Ovary (tissue), 9 donors: ENCODE measurements around the gene BRD4. TPM values are rescaled to one million over a fixed set of nuclear protein-coding genes. Genes with fewer than 3 reads are reported as not detected.

ENCODE experiments used
- DNase-seq, 5 donors: peaks; one replicate each; pipeline ENCODE4 v3.0.0-alpha.2; 2019 to 2020
- H3K27ac ChIP-seq, 2 donors: fragments of 200-600 bp; one replicate each; pipeline versions ENCODE4 v1.5.1 to v1.8.0; 2019 to 2022
- H3K27me3 ChIP-seq: fragments of 200-600 bp; one replicate; pipeline ENCODE4 v1.8.0; 2022
- H3K36me3 ChIP-seq: fragments of 200-600 bp; sonication (generic); one replicate; pipeline ENCODE4 v1.5.1; 2019
- H3K4me1 ChIP-seq: one replicate; pipeline ENCODE4 v1.8.1; 2013; ENCODE audit warnings: mild to moderate bottlenecking, moderate library complexity; ENCODE audit not compliant: insufficient read depth
- H3K4me3 ChIP-seq: fragments of 200-600 bp; sonication (generic); one replicate; pipeline ENCODE4 v1.5.1; 2017
- H3K9me3 ChIP-seq, 2 donors: fragments of 200-600 bp in 1 of 2; sonication (generic) in 1 of 2; one replicate each; pipeline versions ENCODE4 v1.5.1 to v1.8.1; 2013 to 2019; ENCODE audit warnings: mild to moderate bottlenecking in 1 of 2, moderate library complexity in 1 of 2
- CTCF ChIP-seq, 3 donors: fragments of 450-650 bp in 2 of 3; fragments of 200-600 bp in 1 of 3; IDR thresholded peaks; one replicate each; pipeline versions ENCODE4 v1.5.1 to v1.8.0; 2016 to 2022; ENCODE audit warnings: antibody characterized with exemption in 3 of 3, mild to moderate bottlenecking in 1 of 3
- EP300 ChIP-seq: sonication (generic); formaldehyde crosslinking; IDR thresholded peaks from one replicate; pipeline ENCODE4 v1.6.1; 2017; ENCODE audit warnings: antibody characterized with exemption
- POLR2A ChIP-seq: fragments of 450-650 bp; IDR thresholded peaks from one replicate; pipeline ENCODE4 v1.6.1; 2017; ENCODE audit warnings: antibody characterized with exemption, mild to moderate bottlenecking, moderate library complexity
- WGBS, 3 donors: extraction: QIAGEN DNeasy Blood & Tissue Kit in 1 of 3; methylation state at CpG; one replicate each; pipeline versions ENCODE4 v1.1.5 to v1.1.7; 2013 to 2017; 5-methylcytosine and 5-hydroxymethylcytosine counted together
- intact Hi-C, 4 donors: fragments of 100-400 bp; cut with DNase I; formaldehyde crosslinking; loops; one replicate each; pipeline versions ENCODE4 v1.11.0 to v1.15.1; 2022 to 2023
- polyA plus RNA-seq, 2 donors: library from polyadenylated mRNA; stranded (reverse); fragments of 200-250 nt in 1 of 2; fragments of 350-450 nt in 1 of 2; fragmentation: Illumina TruSeq in 1 of 2; extraction: RNeasy Lipid Tissue Mini Kit (QIAGEN cat#74804) in 1 of 2; gene quantifications; one replicate each; pipeline ENCODE4 v1.2.3, GENCODE V29; 2013 to 2014
- total RNA-seq, 7 donors: library from RNA; depleted of rRNA in 2 of 7; stranded (reverse); fragments of >200 nt in 2 of 7; fragmentation: NEBNext Ultra II Directional in 3 of 7; extraction: Animal tissue kit (Norgen Biotek cat#: 25700) in 3 of 7; gene quantifications; one replicate each; pipeline versions ENCODE4 v1.1.0 to v1.2.4, GENCODE V29; 2016 to 2023
- donor health status: DM: no; HTN: no; CAD: no; lungs with moderate emphysema.
- donor health status: DM: no; HTN: no; CAD: no.
- donor health status: Bipolar disorder and iron deficiency.
- donor health status: DM: yes; HTN: yes; CAD: no.
- donor health status: DM: no; HTN: no; CAD: no.
- donor health status: DM: yes; HTN: yes; CAD: no.

Gene BRD4
- total and polyA plus RNA-seq, 9 donors, result 19.6 to 127 (median 90.4) TPM

GRCh38 chr19:15231271-15231670, 101.1 kb downstream of the BRD4 start:
- Histone ChIP-seq H3K4me3 (no peak overlapping the region), H3K36me3 (no peaks in the 10 kb centered on the region), H3K4me1 (peaks cover 4% of the 10 kb centered on the region), H3K9me3 (no peaks in the 10 kb centered on the region), H3K27ac (no peak overlapping the region), H3K27me3 (peaks cover 5% of the 10 kb centered on the region)
- intact Hi-C loops, result no loop called here
- WGBS, 3 donors, result 94 to 96% (median 94%) methylated on average over 9 to 10 of the region's 10 CpGs
- no peak for DNase-seq
- TF ChIP-seq EP300 (no peak), CTCF (IDR thresholded peaks at IDR 0.05) (no peak), POLR2A (no peak)

GRCh38 chr19:15227261-15227660, 105.1 kb downstream of the BRD4 start:
- Histone ChIP-seq H3K9me3 (no peaks in the 10 kb centered on the region), H3K27me3 (peaks cover 2% of the 10 kb centered on the region), H3K4me3 (no peak overlapping the region), H3K36me3 (no peaks in the 10 kb centered on the region), H3K27ac (no peak overlapping the region), H3K4me1 (peaks cover 8% of the 10 kb centered on the region)
- no peak for TF ChIP-seq EP300
- no peak for TF ChIP-seq CTCF (IDR thresholded peaks at IDR 0.05)
- no peak for TF ChIP-seq POLR2A
- intact Hi-C loops, result no loop called here
- DNase-seq, result no peak
- 88 to 96% (median 92%) methylated on average over 7 of the region's 7 CpGs for WGBS, 3 donors

- Histone ChIP-seq H3K36me3 (no peaks in the 10 kb centered on the region), H3K4me3 (no peak overlapping the region), H3K9me3 (no peaks in the 10 kb centered on the region), H3K27me3 (no peaks in the 10 kb centered on the region), H3K27ac (no peak overlapping the region), H3K4me1 (peaks cover 7% of the 10 kb centered on the region)
- intact Hi-C loops, result no loop called here
- DNase-seq, result no peak
- TF ChIP-seq CTCF (IDR thresholded peaks at IDR 0.05) (no peak), EP300 (no peak), POLR2A (no peak)
- WGBS, 3 donors, result 76 to 82% (median 78%) methylated on average over 7 of the region's 7 CpGs
These were observed 106.6 kb downstream of the BRD4 start for GRCh38 chr19:15225760-15226159.

GRCh38 chr19:15223649-15224361, 108.5 kb downstream of the BRD4 start:
- WGBS, 3 donors, result 11 to 13% (median 11%) methylated on average over 44 to 51 of the region's 51 CpGs
- no peaks in the 10 kb centered on the region for H3K36me3 ChIP-seq
- H3K4me1 ChIP-seq, result peaks cover 7% of the 10 kb centered on the region
- H3K27me3 ChIP-seq, result no peaks in the 10 kb centered on the region
- intact Hi-C loops, result no loop called here
- H3K27ac ChIP-seq, result no peak overlapping the region
- H3K4me3 ChIP-seq, result peak overlapping the region; percentile 58
- no peaks in the 10 kb centered on the region for H3K9me3 ChIP-seq
- peak; percentile 34 for TF ChIP-seq POLR2A
- TF ChIP-seq EP300, result no peak
- TF ChIP-seq CTCF (IDR thresholded peaks at IDR 0.05), result no peak
- DNase-seq, result peak in 1 of 5 donors; percentile 40
